GM20000 (cell line): Measurements from ENCODE around the gene OR6B3.
"Not testable (repeated sequence)": the region's sequence is repeated elsewhere in the genome, so short reads cannot be mapped to it uniquely, and the experiment has no call there.

Experiments used
- DNase-seq: peaks from one replicate; pipeline ENCODE4 v3.0.0; 2012; ENCODE audit warnings: low spot score
- TF ChIP-seq, protein P1 (sequence below): IDR thresholded peaks from 2 replicates; pipeline ENCODE4 v1.5.1; 2012; ENCODE audit warnings: mild to moderate bottlenecking, control low read depth; ENCODE audit errors: extremely low read depth, missing control alignments

Gene OR6B3

GRCh38 chr2:240045098-240045497, 8.2 kb downstream of the OR6B3 start:
- TF ChIP-seq, protein P1, sequence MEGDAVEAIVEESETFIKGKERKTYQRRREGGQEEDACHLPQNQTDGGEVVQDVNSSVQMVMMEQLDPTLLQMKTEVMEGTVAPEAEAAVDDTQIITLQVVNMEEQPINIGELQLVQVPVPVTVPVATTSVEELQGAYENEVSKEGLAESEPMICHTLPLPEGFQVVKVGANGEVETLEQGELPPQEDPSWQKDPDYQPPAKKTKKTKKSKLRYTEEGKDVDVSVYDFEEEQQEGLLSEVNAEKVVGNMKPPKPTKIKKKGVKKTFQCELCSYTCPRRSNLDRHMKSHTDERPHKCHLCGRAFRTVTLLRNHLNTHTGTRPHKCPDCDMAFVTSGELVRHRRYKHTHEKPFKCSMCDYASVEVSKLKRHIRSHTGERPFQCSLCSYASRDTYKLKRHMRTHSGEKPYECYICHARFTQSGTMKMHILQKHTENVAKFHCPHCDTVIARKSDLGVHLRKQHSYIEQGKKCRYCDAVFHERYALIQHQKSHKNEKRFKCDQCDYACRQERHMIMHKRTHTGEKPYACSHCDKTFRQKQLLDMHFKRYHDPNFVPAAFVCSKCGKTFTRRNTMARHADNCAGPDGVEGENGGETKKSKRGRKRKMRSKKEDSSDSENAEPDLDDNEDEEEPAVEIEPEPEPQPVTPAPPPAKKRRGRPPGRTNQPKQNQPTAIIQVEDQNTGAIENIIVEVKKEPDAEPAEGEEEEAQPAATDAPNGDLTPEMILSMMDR = no peak

DNA sequence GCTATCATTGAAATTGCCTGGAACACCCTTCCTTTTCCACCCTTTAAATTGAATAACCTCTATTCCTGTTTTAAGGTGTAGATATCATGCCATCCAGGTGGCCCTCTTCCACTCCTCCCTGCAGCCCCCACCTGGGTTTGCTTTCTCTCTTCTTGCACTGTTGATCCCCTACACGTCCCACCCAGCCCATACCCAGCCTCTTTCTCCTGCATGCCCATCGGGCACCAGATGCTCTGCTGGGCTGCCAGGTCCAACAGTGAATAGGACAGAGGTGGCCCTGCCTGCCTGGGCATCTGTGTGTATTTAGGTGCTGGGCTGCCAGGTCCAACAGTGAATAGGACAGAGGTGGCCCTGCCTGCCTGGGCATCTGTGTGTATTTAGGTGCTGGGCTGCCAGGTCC, 9.2 kb downstream of the OR6B3 start:
- not testable (repeated sequence) for DNase-seq

More at GRCh38 chr2:240045098-240045497, 8.2 kb downstream of the OR6B3 start:
- no peak for DNase-seq

GRCh38 chr2:240043279-240043989, 9.9 kb downstream of the OR6B3 start:
- TF ChIP-seq, protein P1 = no peak

GRCh38 chr2:240042740-240043139, 10.6 kb downstream of the OR6B3 start:
- DNase-seq = no peak
- TF ChIP-seq, protein P1 = no peak

More at GRCh38 chr2:240043279-240043989, 9.9 kb downstream of the OR6B3 start:
- no peak for DNase-seq

- TF ChIP-seq, protein P1 = no peak
Measured at GRCh38 chr2:240041363-240041762, 12.0 kb downstream of the OR6B3 start.

GRCh38 chr2:240037358-240037757, 16.0 kb downstream of the OR6B3 start:
- no peak for DNase-seq
- TF ChIP-seq, protein P1 = no peak

More at GRCh38 chr2:240041363-240041762, 12.0 kb downstream of the OR6B3 start:
- no peak for DNase-seq

DNA sequence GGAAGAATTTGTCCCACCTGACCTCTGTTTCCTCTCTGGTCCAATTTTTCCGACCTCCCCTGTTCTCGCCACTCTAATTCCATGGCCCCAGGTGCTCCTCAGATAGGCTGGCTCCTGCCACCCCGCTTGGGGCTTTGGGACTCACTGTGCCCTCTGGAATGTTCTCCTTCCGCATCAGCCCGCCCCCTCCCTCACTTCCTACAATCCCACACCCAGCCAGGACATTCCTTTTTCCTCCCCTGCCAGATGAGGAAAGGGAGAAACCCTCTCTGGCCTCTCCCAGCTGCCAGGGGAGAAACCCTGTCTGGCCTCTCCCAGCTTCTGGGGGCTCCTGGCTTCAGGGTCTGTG, 20.0 kb downstream of the OR6B3 start:
- DNase-seq = no peak
- TF ChIP-seq, protein P1 = no peak
